Inflammatory macrophage (primary cell): ENCODE results near the gene AP1M1.

Experiments
- DNase-seq, 2 donors: peaks; one replicate each; pipeline ENCODE4 v3.0.0-alpha.2; 2020 to 2022

The AP1M1 gene

GRCh38 chr19:16185768-16186123 is 12.0 kb upstream of the AP1M1 start:
- DNase-seq = peak; percentile 30 to 46

- no peak for DNase-seq
These were observed 9.2 kb upstream of the AP1M1 start for GRCh38 chr19:16188521-16188920.

GRCh38 chr19:16190198-16190597 is 7.5 kb upstream of the AP1M1 start:
- no peak for DNase-seq

GRCh38 chr19:16190736-16191135 is 7.0 kb upstream of the AP1M1 start:
- no peak for DNase-seq

GRCh38 chr19:16191216-16191908 is 6.3 kb upstream of the AP1M1 start:
- no peak for DNase-seq

GRCh38 chr19:16193466-16193865 is 4.2 kb upstream of the AP1M1 start:
- no peak for DNase-seq

DNA sequence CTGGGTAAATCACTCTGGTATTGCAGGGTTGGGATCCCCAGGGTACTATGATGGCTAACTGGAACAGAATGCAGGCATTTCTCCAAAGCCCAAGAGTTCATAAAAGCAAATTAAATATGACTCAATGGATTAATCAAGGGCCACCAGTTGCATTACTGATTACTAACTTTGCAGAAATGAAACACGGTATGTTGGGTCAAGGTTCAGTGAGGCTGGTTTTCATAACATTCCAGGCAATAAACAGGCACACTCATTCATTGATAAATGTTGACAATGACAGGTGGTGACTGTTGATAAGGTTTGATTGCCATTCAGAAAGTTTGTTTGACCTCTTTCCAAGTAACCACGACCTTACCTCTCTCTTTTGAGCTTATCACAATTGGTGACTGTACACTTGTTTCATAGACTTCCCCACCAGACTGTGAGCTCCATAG is 506 bp upstream of the AP1M1 start:
- no peak for DNase-seq

GRCh38 chr19:16198370-16198651 is 600 bp downstream of the AP1M1 start:
- DNase-seq = no peak

DNA sequence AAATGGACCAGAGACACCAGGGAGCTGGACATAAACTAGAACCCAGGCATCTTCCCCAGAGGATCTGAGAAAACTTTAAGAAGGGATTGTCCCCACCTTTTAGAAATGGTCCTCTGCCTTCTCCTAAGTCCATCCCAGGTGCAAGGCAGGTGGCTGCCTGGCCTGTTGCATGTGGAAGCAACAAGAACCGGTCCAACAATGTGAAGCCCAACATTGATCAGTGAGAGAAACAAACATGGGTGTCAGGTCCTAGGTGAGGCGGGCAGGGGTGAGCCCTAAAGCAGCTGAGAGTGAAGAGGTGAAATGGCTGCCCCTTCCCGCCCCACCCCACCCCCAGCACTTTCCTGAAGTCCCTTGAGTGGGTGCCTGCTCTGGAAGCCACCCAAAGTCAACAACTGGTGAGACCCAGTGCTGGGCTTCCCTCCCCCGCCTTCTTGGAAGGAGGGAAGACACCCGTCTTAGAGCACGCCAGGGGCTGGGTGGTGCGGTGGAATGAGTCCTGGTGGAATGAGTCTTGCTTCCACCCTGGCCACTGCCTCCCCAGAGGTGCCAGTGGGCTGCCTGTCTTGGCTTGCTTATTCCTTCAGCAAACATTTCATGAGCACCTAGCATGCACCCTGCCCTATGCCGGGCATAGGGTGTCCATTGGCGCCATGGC is 1.7 kb downstream of the AP1M1 start:
- no peak for DNase-seq

DNA sequence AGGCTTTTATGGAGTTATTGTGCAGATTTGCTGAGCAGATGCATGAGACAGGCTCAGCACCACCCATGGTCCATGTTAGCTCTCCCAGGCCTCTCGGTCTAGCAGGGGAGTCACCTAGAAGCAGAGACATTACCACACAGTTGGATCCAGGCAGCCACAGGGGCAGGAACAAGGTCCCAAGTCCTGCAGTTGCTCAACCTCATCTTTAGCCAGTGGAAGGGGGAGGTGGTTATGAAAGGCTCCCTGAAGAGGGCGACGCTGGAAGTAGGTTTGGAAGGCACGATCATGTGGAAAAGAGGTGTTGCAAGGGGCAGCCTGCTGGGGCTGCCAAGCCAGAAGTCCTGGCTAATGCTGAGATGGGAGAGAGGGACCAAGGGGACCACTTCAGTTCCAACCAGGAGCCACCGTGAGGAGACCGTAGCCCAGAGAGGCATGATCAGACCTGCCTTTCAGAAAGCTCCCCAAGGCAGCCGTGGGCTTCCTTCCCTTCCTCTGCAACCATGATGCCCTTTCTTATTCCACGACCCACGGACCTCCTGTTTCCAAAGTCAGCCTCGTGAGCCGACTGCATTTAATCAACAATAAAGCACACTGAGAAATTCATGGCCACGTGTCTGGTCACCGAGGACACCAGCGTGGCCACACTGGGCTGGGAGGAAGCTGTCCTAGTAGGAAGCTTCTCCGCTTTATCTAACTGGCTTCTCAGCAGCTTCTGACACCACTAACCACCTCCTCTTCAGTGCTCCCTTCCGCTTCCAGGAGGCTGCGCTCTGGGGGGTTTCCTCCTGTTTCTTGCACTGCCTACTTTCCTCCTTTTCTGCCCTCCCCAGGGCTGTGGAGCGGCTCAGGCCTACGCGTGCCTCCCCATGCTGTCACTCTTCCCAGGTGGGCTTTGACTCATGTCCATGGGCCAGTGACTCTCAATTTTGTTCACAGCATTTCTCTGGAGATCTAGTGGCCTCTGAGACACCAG is 2.6 kb downstream of the AP1M1 start:
- DNase-seq = peak; percentile 66 to 73

- DNase-seq = no peak
These were observed 3.3 kb downstream of the AP1M1 start for GRCh38 chr19:16201011-16201391.

- no peak for DNase-seq
These were observed 4.9 kb downstream of the AP1M1 start for GRCh38 chr19:16202320-16203255.

DNA sequence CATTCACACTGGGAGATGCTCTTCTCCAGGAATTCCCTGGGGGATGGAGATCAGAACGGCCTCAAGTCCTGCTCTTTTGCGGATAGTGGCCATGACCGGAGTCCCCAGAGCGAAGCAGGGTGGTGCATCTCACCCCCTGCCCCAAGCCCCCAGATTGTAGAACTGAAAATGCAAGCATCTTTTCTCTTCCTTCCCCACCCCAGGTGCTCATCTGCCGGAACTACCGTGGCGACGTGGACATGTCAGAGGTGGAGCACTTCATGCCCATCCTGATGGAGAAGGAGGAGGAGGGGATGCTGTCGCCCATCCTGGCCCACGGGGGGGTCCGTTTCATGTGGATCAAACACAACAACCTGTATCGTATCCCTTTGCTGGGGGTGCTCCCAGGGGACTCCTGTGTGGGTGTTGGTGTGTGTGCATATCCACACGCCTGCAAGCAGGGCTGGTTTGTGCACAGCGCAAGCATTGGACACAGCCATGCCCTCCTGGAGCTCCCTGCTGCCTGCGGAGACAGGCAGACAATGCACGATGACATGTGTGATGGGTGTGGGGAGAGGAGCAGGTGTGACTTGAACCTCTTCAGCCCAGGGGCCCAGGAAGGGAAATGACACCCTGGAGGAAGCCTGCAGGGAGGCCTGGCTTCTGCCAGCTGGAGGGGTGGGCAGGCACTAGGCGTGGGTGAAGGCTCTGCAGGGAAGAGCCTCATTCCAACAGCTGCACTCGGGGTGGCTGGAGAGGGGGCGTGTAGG is 5.7 kb downstream of the AP1M1 start:
- no peak for DNase-seq

- no peak for DNase-seq
These were observed 6.2 kb downstream of the AP1M1 start for GRCh38 chr19:16204005-16204294.

DNA sequence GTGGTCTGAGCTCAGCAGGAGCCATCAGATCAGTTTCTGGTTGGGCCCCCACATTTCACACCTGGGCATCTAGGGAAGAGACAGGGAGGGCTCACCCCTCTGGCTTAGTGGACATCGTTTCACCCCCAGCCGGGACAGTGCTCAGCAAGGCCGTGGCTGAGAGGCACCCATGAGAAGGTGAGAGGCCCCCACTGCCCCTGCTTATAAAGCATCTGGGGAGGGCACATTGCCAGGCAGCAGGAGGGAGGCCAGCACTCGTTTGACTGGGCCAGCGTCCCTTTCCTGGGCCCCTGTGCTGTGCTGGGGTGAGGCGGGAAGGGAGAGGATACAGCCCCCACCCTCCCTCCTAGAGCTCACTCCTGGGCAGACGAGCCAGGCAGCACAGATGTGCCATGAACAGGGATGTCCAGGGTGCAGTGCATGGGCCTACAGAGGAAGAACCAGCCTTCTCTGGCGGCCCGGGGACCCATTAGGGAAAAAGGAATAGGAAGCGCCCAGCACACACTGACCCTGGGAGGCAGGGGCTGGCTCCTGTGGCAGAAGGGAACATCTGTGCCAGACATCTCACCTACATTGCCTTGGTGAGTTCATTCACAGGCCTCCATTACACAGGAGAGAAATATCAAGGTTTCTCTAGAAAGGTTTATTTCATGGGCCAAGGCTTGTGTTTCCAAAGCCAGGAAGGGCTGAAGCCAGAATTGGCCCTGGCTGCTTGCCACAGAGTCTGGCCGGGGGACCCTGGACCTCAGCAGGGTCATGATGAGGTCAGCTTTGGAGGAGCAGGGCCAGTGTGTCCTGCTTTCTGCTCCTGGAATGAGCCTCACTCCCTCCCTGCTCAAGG is 7.7 kb downstream of the AP1M1 start:
- no peak for DNase-seq

DNA sequence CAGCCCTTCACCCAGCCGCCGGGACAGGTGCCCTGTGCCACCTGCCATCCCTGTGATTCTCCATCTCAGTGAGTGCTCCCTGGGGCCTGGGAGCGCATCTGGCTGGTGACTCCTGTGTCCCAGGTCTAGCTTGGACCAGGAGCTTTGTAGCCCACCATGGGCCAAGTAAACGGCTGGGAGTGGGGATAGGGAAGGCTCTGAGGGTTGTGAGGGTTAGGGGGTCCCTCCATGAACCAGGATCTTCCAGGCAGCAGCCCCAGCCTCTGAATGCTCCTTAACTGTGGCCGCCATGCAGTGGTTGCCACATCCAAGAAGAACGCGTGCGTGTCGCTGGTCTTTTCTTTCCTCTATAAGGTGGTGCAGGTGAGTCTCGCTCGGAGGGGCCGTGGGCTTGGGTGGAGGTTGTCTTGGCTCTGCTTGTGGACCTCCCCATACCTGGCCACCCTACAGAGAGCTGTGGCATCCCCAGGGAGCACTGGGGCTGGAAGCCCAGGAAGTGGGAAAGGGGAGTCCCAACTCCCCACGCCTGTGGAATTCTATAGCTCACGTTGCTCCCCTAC is 8.4 kb downstream of the AP1M1 start:
- no peak for DNase-seq

DNA sequence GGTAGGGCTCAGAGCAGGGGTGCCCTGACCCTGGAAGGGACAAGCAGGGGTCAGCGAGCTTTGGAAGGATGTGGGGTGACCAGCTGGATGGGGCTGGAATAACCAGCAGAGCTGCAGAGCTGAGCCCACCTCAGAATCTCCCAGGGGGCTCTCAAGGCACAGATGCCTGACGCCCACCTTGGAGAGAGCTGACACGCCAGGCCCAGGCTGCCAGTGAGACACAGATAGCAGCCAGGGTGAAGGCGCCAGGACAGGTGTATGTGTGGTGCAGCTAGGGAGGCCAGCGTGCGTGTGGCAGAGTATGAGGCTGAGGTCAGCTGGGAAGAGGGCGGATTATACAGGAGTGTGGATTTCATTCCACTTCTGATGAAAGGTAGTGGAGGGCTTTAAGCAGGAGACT is 8.9 kb downstream of the AP1M1 start:
- no peak for DNase-seq

DNA sequence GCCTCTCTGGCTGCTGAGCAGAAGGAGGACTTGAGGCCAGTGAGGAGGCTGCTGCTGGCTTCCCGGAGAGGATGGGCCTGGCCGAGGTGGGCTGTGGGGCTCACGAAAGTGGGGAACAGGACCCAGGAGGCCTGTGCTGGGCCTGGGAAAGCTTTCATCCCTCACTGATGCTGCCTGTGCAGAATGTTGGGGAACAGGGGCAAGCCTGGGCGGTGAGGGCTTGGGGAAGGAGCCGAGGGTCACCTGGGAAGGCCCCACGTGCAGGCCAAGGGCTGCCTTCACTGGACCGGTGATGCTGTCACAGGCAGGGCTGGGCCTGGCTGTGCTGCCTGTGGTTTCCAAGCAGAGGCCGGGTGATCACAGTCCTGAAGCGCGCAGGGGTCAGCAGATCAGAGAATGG is 9.4 kb downstream of the AP1M1 start:
- no peak for DNase-seq

GRCh38 chr19:16207490-16208025 is 9.8 kb downstream of the AP1M1 start:
- peak in 1 of 2 donors; percentile 25 for DNase-seq

DNA sequence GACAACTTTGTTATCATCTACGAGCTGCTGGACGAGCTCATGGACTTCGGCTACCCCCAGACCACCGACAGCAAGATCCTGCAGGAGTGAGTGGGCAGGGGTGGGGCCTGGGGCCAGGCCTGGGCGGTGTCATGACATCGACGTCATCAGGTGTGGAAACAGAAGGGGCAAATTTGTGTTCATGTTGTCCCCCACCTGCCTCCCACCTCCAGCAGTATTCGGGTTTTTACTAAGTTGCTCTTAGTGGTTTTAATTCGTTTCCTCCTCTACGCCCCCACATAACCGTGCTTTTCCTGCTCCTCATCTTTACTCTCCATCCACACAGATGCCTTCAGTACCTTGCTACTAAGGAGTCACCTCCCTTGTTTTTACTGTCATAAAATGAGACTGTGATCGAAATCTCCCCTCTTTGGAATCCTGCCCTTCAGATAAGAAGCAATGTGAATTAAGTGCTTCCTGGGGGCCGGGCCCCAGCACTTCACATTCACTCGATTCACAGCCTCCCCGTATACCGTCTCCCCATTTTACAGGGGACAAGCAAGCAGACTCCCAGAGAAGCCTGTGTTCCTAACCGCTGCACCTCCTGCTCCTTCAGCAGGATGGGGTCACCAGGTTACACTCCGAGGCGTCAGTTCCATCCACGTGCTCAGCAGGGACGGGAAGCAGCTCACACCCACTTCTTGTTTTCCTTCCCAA is 10.5 kb downstream of the AP1M1 start:
- DNase-seq = no peak
